Inflammatory macrophage treated with lipopolysaccharide for 1 hour (primary cell): ENCODE data around the gene NKX1-1.

ENCODE experiments used
- DNase-seq, 2 donors: peaks; one replicate each; pipeline ENCODE4 v3.0.0-alpha.2; 2020 to 2022

The NKX1-1 gene

DNA sequence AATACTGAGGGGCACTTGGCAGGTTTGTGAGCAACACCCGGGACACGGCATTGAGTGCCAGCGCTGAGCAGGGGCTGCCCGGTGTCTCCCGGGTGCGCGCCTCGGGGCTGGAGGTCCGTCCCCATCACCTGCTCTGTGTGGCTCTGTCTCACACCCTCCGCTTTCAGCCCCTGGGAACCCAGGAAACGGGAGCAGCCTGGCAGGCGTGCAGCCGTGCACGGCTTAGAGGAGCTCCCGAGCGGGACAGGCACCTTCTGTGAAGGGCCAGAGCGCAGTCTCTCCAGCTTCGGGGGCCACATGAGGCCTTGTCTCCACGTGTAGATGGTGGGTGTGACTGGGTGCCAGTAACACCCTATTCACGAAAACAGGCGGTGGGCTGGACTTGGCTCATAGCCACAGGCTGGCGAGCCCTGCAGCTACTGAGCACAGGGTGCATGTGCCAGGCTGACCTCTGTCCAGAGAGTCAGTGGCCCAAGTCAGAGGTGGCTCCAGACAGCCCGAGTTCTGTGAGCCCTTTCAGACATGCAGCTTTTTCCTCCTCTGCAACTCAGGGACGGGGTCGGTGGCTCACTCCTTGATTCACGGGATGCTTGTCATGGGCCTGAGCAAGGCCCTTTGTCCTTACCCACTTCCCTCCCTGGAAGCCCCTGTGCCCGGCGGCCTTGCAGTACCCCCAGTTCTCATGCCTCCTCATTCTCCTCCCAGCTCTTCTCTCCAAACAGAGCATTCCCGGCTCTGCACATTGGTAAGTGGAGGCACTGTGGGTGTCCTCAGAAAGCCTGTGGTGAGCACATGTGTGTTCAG, 35.7 kb downstream of the NKX1-1 start:
- no peak for DNase-seq

DNA sequence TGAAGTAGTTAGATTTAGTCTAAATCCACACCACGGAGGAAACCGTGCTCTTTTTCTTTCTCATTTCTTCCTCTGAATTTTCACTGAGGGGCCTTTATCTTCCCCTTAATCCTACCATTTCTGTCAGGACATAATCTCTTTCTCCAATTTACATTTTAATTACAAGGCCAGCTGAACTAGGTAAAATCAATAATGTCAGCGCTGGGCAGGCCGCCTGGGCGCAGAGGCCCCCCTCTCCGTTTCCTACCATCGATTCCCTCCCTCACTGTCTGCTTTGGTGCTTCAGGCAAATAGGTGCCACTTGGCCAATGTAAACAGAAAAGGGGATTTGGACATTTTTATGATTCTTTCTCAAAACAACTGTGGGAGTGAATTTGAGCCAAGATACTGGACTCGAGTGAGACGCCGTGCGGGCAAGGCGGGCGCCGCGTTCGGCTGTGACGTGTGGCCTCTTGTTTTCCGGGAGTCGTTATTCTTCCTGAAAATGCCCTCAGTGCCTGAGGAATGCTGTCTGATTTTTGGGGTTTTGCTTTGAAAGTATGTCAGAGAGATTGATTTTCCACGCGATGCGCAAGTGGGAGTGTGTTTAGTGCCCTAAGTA, 36.7 kb downstream of the NKX1-1 start:
- no peak for DNase-seq

DNA sequence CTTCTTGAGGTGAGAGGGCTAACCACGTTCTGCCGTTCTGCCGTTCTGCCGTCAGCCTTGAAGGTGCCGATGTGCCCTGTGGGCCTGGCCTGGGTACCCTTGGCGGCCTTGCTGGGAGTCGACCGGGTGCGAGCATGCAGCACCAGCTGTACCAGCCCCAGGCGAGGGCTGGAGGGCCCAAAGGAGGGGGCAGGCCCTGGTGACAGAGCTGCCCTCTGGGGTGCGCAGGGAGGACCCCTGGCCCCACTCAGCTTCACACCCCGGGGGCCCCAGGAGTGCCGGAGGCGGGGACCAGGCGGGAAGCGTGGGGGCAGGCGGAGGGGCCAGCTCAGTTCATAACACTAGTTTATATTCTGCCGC, 37.2 kb downstream of the NKX1-1 start:
- DNase-seq, result no peak

DNA sequence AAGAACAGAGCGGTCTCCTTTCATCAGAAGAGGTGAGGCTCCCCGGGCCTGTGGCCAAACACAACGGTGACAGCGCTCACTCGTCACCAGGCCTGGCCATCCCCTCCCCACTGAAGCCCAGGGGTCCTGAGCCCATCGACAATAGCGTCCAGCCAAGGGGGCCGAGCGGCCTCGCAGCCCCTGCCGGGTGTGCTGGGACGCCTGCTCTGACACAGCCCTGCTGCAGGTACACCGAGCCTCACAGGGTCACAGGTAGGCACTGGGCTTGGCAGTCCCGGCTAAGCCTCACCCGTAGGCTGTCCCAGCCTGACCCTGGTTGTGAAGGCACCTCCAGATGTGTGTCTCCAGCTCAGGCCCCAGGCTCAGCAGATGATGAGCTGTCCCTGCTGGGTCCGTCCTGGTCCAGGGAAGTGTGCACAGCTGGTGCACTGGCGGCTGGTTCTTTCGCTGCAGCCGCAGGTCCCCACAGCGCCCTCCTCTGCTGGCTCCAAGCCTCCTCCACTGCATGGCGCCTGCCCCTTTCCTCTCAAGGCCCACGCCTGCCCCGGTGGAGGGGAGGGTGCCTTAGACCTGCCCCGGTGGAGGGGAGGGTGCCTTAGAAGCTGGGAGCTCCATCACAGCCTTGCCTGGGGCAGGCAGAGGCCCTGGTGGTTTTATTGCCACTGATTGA, 37.7 kb downstream of the NKX1-1 start:
- no peak for DNase-seq

DNA sequence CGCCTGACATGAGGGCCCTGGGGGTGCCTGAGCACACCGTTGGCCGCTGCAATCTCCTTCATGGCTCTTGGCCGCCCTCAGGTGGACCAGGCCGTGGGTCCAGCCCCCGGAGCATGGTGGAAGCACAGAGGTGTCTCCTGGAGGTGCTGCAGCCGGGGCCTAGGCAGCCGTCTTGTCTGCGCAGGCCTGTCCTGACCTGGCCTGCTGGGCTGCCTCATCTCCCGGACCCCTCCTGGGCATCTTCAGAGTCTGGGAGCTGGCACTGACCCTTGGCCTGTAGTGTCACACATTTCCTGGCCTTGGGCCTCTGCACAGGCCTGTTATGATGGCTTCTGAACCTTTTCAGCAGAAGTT, 38.3 kb downstream of the NKX1-1 start:
- no peak for DNase-seq

DNA sequence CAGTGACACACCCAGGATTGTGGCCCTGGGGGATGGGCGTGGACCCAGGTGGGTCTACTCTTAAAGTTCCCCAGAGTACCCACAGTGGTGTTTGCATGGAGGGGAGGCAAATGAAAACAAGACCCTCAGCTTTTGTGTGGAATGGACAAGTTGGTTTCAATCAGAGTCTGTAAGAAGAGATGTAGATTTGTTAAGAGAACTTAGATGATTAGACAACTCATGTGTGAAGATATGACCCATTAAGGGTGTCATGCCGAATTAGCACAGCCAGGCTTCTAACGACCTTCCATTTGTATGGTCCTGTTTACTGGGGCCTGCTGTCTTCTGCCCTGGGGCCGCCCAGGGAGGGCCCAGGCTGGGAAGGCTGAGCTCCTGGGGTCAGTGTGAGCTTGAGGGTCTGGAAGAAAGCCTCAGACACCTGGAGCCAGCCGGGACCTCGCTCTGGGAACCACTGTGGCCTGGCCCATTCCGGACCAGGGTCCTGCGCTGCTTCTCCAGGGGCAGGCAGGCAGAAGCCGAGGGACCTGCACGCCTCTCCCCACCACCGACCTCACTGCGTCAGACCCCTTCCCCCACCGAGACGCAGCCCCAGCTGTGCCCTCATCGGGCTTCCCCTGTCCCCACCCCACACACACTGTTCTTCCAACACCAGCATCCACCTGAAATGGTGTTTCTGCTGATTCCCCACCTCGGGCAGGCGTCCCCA, 38.9 kb downstream of the NKX1-1 start:
- DNase-seq, result no peak

DNA sequence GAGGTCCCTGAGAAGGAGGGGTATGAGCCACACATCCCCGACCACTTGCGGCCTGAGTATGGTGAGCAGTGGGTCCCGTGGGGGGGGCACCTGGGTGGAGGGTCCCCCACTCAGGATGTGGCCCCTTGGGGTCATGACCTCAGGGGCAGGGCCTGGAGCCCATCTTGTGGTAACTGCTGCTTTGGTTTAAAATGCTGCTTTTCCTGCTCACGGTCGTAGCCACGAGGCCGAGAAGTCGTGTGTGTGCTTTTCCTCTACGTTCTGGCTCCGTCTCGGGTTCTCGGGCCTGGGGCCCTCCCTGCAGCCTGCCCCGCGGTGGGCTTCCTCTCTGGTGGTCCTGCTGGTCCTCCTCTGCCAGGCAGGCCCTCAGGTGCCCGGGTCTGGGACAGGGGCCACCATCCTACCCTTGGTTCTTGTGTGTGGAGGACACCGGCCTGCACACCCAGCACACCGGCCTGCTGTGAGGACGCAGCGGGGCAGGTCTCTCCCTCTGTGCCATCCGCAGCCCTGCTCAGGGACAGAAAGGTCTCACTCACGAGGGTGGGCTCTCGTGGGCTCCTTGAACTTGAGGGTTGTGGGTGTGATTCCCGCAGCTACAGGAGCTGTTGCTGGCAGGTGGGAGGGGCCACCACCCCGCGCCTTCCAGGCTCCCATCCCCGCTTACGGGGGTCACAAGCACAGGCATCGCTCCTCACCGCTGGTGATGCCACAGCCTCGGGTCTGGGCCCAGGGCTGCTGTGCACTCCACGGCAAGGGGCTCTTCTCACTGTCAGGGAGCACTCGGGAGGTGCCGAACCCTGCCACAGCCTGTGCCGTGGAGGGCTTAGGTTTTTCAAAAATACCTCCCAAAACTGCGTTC, 39.6 kb downstream of the NKX1-1 start:
- no peak for DNase-seq

DNA sequence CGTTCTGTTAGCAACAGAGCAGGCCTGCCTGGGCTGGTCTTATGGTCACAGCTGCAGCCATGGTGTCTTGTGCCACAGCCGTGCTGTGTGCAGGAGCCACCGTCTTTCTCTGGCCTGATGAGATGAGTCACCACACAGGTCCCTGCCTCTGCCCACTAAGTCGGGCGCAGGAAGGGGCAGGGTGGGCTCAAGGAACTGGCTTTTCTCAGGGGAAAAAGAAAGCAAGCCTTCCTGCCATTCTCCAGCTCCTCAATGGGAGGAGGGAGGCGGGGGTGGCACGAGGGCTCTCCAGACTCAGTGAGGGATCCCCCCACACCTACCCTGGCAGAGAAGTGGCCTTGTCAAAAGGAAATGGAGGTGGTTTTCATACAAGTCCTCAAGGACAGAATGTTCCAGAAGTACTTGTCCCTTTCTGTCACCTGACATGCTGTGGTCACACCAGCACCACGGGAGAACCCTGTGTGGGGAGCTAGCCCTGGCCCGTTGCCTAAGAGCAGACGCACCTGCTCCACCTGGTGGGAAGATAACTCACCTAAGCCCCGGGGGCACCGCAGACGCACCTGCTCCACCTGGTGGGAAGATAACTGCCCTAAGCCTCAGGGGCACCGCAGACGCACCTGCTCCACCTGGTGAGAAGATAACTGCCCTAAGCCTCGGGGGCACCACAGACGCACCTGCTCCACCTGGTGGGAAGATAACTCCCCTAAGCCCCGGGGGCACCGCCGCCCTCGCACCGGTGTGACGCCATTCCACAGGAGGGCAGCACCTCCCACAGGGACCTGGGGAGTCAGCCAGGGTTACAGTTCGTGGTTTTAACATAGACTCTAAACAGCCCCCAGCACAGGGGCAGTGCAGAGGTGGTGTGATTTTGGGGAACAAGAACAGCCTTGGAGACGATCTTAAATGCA, 40.7 kb downstream of the NKX1-1 start:
- no peak for DNase-seq

DNA sequence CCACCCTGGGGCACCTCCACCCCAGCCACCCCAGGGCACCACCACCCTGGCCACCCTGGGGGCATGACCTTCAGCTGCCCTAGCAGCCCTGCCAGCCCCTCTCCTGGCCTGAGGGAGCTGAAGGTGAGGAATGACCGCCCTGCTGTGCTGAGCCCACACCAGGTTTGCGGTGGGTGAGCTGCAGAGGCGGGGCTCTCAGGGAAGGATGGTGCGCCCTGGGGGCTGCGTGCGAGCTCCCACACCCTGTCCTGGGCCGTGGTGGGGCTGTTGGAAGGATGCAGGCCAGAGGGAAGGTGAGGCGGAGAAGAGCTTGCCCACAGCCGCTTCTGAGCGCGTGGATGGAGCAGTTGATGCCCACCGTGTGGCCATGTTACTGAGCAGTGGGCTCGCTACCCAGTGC, 41.5 kb downstream of the NKX1-1 start:
- no peak for DNase-seq

DNA sequence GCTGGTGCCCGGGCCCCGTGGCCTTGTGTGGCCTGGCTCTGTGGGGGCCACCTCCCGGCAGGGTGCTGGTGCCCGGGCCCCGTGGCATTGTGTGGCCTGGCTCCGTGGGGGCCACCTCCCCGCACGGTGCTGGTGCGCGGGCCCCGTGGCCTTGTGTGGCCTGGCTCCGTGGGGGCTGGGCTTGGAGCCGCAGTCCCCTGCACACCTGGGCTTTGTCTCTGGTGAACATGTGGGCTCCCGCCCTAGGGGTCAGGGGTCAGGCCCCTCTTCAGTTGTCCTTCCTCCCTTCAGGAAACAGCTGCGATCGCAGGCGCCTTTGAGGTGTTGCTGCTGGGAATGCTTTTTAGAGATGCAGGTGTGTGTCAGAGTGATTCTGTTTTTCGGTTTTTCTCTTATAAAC, 42.0 kb downstream of the NKX1-1 start:
- no peak for DNase-seq

DNA sequence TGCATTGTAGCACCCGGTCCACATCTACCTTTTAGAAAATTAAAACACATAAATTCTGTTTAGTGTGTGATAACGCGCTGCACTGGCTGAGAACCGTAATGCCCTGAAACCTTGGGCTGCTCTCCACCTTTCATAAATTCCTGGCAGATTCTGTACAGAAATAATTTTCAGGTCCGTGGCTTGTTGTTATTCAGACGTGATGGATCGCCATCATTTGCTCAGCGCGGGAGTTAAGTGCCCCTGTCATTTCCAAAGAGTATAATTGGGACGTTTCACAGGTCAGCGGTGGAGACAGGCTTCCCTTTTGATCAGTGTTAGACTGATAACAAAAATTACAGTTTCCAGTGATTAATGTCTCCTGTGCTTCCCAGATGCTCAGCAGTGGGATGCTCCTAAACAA, 42.7 kb downstream of the NKX1-1 start:
- no peak for DNase-seq

DNA sequence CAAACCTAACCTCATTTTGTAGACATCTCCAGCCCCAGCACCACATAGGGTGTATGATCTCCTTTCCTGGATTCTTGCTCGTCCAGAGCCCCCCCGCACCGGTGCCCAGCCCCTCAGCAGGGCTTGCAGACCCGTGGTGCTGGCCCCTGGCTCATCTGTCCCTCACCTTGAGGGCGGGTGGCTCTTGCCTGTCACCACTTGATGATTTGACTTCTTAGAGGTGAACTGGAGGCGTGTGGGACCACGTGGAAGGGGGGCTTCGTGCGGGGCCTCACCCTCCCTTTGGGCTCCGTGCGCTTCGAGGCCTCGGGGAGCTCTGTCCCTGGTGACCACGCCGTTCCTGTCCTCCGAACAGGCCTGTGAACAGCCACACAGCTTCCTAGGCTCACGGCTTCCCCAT, 43.7 kb downstream of the NKX1-1 start:
- DNase-seq, result no peak

DNA sequence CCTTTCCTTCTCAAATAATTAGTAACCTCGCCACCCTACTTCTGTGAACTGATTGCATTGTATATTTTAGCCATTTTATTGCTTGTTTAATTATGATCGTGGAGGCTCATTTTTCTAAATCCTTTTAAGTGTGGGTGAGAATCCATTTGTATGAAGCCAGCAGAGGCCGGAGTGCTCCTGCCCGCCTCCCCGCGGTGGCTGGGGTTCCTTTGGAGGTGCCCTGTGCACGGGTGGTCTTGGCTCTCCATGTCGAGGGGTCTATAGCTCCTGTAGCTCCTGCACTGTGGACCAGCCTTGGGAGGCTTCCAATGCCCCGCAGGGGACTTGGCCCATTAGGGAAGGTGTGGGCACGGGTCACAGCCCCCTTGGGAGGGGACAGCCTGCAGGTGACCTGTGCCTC, 44.2 kb downstream of the NKX1-1 start:
- no peak for DNase-seq

DNA sequence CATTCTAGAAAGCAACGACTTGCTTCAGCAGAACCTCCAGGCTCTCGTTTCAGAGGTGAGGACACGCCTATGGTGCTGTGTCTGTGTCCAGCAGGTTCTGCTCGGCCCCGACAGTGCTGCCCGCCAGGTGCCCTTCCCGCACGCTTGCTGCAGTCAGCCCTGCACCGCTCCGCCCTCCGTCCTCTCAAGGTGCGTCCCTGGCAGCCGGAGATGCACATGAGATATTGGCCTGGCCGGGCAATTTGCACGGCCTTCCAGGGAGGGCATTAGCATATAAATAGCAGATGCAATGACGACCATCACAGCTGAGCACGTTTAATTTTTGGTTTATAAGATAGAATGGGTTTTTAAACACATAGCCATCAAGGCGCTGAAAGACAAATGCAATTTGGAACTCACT, 44.8 kb downstream of the NKX1-1 start:
- no peak for DNase-seq

DNA sequence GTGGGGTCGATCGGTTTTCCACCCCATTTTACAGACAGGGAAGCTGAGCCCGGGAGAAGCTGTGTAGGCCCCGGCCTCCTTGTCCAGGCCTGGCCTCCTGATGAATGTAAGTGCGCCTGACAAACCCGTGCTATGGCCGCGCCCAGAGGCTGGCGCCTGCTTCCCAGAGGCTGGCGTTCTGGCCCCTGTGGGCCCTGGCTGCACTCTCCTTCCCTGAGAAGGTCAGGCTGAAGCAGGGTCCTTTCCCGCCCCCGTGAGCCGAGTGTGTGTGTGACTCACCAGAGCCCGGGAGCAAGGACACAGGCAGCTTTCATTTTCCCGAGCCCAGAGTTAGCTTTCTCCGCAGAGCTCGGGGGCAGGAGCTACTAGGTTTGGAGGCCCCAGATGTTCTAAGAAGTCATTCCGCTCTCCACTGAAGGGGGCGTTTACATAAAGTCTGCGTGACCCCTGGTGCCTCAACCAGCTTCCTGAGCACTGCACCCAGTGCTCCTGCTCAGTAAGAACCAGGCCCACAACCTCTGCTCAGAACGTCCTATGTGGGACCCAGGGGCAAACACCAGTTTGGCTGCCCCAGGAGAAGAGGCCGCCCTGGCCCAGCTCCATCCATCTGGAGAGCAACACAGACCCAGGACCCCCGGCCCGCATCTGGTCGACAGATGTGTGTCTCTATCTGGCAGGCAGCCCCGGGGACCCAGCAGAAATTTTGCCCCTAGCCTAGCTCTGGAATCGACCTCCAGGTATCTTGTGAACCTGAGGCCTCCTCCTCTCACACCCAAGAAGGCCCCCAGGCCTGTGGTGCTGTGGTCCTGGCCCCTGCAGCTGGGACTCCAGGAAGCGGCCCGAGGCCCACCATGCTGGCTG, 45.6 kb downstream of the NKX1-1 start:
- no peak for DNase-seq

DNA sequence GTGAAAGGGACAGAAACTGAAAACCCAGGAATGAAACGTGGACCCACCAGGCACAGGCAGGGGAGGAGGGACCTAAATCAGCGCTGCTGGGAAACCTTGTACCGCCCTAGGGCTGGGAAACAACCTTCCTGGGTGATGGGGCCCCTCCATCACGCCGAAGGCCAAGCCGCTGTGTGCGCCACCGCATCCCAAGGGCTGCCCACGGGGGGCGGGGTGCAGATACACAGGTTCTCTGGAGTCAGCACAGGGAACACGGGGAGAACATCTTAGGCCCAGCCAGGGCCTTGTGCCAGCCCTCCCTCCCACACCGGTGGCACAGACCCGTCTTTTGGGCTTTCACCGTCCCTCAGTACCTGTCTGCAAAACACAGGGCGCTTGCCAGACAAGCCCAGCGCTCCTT, 46.3 kb downstream of the NKX1-1 start:
- no peak for DNase-seq

DNA sequence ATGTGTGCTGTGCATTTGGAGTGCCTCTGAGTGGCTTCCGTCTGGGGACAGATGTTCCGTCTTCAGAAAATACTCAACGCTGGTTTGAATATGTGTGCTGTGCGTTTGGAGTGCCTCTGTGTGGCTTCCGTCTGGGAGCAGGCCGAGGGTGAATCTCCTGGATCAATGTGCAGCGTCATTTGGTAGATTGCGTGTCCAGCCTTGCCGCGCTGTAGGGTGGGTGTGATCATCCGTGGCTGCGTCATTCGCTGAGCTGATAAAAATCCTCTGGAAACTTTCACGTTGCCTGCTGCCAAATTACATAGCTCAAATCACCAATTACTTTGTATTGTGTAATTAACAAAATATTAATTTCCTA, 47.1 kb downstream of the NKX1-1 start:
- no peak for DNase-seq

DNA sequence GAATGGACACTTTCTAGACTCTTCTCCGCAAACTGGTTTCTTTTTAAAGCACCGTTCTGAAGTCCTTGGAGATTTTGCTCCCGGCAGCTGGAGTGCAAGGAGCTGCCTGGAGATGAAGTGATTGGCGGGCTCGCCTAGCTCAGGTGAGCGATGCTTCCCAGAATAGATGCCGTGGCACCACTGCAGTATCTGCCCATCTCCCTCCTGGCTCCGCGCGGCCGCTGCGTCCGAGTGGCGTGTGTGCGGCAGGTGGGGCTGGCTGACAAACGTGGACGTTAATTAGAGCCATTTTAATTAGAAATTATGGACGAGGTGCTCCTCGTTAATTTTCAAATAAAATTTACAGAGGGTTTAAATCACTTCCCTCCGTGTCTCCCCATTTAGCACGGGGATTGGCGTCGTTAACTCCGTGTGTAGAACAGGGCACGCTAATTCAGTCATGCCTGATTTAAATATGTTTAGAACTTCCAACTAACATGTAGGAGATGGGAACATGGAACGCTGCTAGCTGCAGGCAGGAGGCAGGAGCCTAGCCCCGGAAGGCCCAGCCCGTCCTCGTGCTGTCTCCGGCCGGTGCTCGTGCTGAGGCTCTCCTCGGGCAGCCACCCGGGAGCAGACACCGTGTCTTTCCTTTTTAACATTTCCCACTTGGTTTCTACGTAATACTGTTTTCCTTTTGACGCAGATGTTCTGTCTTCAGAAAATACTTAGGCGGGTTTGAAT, 47.7 kb downstream of the NKX1-1 start:
- DNase-seq, result no peak

DNA sequence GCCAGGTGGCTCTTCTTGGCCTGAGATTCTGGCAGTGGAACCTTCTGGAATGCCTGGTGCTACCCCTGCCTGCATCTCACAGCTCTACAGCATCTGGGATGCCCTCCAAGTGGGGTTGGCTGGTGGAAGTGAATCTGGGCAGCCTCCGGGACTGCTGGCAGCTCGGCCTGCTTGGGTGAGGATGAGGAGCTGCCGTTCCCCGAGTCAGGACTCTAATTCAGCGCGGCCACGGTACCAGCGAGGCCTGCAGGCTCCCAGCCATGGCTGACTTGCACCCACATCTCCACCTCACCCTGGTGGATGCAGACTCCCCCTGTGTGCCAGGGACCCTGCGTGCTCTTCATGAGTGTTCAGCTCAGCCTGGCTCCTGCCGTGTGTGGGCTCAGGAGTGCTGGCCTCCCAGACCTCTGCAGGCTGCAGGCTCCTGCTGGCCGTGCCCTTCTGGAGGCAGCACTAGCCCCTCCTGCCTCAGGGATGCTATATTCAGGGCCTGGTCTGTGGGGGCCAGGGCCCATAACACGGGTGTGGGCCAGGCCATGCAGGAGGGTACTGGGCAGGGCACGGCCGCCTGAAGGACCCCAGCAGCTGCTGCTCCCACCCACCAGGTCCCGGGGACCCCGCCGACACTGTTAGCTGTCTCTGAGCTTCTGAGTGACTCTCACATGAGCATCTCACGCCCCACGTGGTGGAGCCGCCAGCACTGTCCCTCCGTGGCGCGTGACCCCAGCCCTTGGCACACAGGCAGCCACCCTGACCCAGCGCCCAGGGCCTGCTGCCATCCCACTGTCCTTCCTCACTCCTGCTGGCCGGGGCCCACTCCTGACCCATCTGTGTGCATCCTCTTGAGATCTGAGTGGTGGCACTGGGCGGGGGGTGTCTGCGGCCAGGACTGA, 48.6 kb downstream of the NKX1-1 start:
- no peak for DNase-seq
